GM12801 (cell line): Measurements from ENCODE around the gene PRICKLE4.

Source experiments
- CTCF ChIP-seq: IDR thresholded peaks from one replicate; pipeline ENCODE4 v1.5.1; 2011; ENCODE audit warnings: control low read depth; ENCODE audit not compliant: insufficient read length; ENCODE audit errors: extremely low read depth

Gene PRICKLE4

GRCh38 chr6:41758641-41759035 lies 21.9 kb upstream of the PRICKLE4 start:
- TF ChIP-seq CTCF, result no peak

- no peak for TF ChIP-seq CTCF
Measured at GRCh38 chr6:41759106-41759904, 21.3 kb upstream of the PRICKLE4 start.

- TF ChIP-seq CTCF, result no peak
Measured at GRCh38 chr6:41759905-41760579, 20.5 kb upstream of the PRICKLE4 start.

- no peak for TF ChIP-seq CTCF
Measured at GRCh38 chr6:41763470-41763869, 17.1 kb upstream of the PRICKLE4 start.

GRCh38 chr6:41767112-41767833 lies 13.3 kb upstream of the PRICKLE4 start:
- TF ChIP-seq CTCF, result no peak

GRCh38 chr6:41768545-41769308 lies 11.9 kb upstream of the PRICKLE4 start:
- TF ChIP-seq CTCF, result no peak

- no peak for TF ChIP-seq CTCF
Measured at GRCh38 chr6:41769376-41769775, 11.2 kb upstream of the PRICKLE4 start.
